NCI-H2196 treated with DMSO at 0.1 percent for 48 hours (cell line): Measurements from ENCODE around the gene PRPF4.

ENCODE experiments used
- DNase-seq: peaks from one replicate; lab custom pipeline; 2025; ENCODE audit not compliant: unreplicated experiment; lab: John Stamatoyannopoulos, UW

PRPF4 gene

DNA sequence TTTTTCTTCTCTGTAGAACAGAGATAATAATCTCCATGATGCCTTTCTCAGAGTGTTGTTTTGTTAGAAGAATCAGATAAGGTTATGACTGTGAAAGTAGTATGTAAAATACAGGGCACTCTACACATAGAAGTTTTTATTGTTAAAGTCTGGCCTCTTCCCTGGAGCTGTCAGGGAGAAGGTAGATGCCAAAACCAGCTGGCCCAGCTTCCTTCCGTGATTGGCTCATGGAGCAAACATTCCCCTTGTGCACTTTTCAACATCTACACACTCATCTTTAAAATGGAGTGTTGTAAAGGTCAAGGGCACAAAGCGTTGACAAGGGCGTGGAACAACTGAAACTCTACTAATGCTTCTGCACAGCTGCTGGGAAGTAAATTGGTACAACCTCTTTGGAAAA is 35.1 kb downstream of the PRPF4 start:
- no peak for DNase-seq

DNA sequence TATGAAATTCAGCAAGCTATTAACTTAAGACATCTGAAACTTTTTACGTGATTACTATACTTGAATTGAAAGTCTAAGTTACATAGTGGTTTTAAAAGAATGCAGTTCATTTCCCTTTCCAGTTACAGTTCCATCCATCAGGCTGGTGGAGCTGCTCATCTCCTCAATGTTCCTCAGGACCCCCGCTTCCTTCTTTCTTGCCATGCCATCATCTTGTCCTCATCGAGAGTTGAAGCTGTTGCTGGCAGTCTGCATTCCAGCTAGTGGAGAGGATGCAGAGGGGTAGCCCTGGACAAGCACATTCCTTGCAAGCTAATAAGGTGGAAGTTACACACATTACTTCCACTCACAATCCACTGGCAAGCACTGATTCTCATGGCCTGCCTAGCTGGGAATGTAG is 36.5 kb downstream of the PRPF4 start:
- DNase-seq, result no peak

GRCh38 chr9:113313261-113313660 is 37.8 kb downstream of the PRPF4 start:
- no peak for DNase-seq

GRCh38 chr9:113315231-113315630 is 39.8 kb downstream of the PRPF4 start:
- no peak for DNase-seq

- DNase-seq, result no peak
These were observed 40.6 kb downstream of the PRPF4 start for GRCh38 chr9:113316030-113316429.

GRCh38 chr9:113317777-113318176 is 42.3 kb downstream of the PRPF4 start:
- no peak for DNase-seq

DNA sequence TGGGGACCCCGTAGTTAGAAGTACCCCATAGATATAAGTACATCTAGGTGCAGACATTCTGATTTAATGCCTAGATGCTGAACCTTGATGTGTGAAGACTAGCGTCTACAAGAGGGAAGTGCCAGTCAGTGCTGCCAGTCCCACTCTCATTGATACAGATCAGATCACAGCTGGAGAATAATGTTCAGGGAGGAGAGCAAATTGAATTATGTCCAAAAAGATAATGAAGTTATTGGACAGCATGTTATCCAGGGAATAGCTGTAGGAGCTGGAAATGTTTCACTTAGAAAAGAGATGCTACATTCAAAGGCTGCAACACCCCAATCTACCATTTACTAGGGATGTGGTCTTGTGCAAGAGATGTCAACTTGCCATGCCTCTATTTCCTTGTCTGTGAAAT is 43.6 kb downstream of the PRPF4 start:
- no peak for DNase-seq

DNA sequence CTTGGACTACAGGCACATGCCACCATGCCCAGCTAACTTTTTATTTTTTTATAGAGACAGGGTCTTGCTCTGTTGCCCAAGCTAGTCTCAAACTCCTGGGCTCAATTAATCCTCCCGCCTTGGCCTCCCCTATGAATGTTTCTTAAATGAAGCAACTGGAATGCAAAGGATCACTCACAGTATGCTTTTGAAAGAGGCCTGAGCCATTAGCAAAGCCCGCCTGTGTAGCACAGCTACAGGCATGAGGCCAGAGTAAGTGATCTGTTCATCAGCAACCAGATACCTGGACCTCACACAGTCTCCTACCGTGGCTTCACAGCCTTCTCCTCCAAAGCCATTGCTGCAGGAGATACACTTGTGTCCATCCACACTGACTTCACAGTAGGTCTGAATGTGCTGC is 44.6 kb downstream of the PRPF4 start:
- DNase-seq, result no peak

GRCh38 chr9:113322671-113323070 is 47.2 kb downstream of the PRPF4 start:
- no peak for DNase-seq

DNA sequence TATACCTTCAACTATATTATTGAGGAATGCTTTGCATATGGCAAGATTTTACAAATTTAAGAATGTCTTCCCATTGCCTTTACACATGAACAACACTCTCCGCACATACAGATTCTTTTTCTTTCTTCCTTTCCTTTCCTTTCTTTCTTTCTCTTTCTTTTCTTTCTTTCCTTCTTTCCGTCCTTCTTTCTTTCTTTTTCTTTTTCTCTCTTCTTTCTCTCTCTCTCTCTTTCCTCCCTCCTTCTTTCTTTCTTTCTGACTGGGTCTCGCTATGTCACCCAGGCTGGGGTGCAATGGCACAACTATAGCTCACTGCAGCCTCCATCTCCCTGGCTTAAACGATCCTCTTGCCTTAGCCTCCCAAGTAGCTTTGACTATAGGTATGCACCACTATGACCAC is 50.8 kb downstream of the PRPF4 start:
- DNase-seq, result no peak

- DNase-seq, result no peak
These were observed 52.8 kb downstream of the PRPF4 start for GRCh38 chr9:113328045-113328782.

- DNase-seq, result no peak
These were observed 56.3 kb downstream of the PRPF4 start for GRCh38 chr9:113331780-113332179.

- DNase-seq, result no peak
These were observed 62.3 kb downstream of the PRPF4 start for GRCh38 chr9:113337714-113338113.

GRCh38 chr9:113340011-113340699 is 64.7 kb downstream of the PRPF4 start, which contains the start of gene WDR31:
WDR31 (minus strand) TSS chr9:113340275; CDS start chr9:113332022, 8,253 bp downstream.
- DNase-seq, result peak; percentile 80

- DNase-seq, result peak; percentile 62
These were observed 66.4 kb downstream of the PRPF4 start for GRCh38 chr9:113341712-113342410.
